GM18868 (cell line): ENCODE measurements around the gene DGKZ.

Source experiments
- ATAC-seq: cut with Tn5 transposase; IDR thresholded peaks from one replicate; pipeline ENCODE4 v1.9.1; 2021; ENCODE audit warnings: mild to moderate bottlenecking, moderate library complexity; ENCODE audit not compliant: unreplicated experiment

DGKZ gene

DNA sequence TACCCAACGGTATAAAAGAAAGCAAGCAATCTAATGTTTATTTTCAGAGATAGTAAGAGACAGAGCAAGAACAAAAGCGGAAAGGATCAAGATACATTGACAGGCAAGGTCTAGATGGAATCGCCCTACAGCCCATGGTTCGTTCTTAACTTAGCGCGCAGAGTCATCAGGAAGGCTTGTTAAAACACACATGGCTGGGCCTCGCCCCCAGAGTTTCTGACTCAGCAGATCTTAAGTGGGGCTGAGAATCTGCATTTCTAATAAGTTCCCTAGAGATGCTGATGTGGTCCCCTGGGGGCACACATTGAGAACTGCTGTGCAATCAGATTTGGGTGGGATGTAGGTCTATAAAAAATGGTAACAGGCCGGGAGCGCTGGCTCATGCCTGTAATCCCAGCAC is 80.1 kb downstream of the DGKZ start:
- ATAC-seq: no peak

DNA sequence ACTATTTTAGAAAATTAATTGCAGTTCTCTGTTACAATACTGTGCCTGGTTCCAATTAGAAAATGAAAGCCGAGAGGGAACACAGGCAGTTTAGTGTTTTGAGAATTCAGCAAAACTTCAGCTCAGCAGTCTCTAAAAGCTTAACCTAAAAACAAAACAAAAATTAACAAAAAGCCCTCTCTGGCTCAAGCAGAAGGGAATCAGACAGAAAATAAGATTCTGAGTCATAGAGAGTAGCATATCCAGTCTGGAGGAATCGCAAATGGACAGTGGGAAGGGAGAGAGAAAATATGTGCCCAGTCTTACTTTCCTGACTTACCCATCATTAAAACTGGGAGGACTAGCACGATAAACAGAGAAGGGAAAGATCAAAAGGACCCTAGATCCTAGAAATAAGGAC is 82.5 kb downstream of the DGKZ start:
- no peak for ATAC-seq
